GM12892 (cell line): ENCODE results near the gene ARHGAP29.

Source experiments
- POLR2A ChIP-seq: IDR thresholded peaks from 2 replicates; pipeline ENCODE4 v1.6.1; 2011; ENCODE audit warnings: low read depth, low read length, control low read depth
- POLR2AphosphoS5 ChIP-seq: IDR thresholded peaks from 2 replicates; pipeline ENCODE4 v1.6.1; 2011; ENCODE audit warnings: low read depth, low read length, control low read depth
- TAF1 ChIP-seq: IDR thresholded peaks from 2 replicates; pipeline ENCODE4 v1.6.1; 2011; ENCODE audit warnings: low read depth, mild to moderate bottlenecking, control low read depth, low read length, borderline replicate concordance

DNA sequence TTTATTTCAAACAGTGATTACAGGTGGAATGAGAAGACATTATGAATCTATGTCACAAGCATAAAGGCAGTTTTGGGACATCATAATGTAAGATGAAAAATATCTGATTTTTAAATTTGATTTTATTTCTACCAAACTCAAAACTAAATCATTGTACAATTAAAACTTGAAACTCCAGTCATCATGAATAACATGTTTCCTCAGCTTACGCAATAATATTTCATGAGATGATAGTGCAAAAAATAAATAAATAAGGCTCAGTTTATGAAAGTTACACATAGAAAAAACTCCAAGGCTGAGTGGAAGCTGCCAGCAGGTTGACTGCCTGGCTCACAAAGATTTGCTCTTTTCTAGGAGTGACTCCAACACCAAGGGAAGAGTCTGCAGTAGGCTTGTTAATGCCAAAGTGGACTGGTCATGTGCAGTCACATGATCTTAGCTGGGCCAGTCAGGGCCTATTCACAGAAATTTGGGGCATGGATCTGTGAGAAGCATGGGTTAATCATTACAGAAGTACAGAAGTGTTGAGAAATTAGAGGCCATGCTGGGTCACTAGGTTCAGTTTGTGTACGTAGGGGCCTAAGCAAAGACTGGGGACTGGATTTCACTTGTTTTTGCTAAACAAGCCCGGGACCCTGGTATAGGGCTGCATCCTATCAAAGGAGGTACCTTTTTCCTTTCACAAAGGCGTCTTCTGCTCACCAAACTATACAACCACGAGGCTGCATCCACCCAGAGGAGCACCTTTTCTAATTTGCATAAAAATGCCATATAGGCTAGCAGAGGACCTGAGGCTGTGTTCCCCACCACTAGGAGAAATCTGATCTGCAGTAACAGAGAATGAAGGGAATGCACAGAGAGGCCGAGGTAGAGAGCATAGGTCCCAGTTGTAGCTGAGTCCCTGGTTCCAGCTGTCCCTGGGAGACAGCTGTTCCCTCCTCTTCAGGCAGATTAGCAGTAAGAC lies 111.6 kb downstream of the ARHGAP29 start:
- no peak for TF ChIP-seq TAF1
- TF ChIP-seq POLR2A = no peak
- TF ChIP-seq POLR2AphosphoS5 = no peak
